Trophoblast cell (in vitro differentiated cells and primary cell): ENCODE results near the gene FAM90A26.
"Not testable (repeated sequence)": the region's sequence is repeated elsewhere in the genome, so short reads cannot be mapped to it uniquely, and the experiment has no call there.

ENCODE experiments used
- DNase-seq, 2 donors: peaks; one replicate each; pipeline ENCODE4 v3.0.0-alpha.2; 2016
- H2AFZ ChIP-seq: 2 replicates; pipeline ENCODE4 v1.6.1; 2013; ENCODE audit warnings: low read length, moderate library complexity, mild to moderate bottlenecking; ENCODE audit not compliant: insufficient read depth, poor library complexity
- H2AK5ac ChIP-seq: 2 replicates; pipeline ENCODE4 v1.6.1; 2013; ENCODE audit warnings: mild to moderate bottlenecking, low read length
- H2BK120ac ChIP-seq: 2 replicates; pipeline ENCODE4 v1.6.1; 2013; ENCODE audit warnings: low read length, mild to moderate bottlenecking, moderate library complexity; ENCODE audit not compliant: insufficient read depth, poor library complexity
- H2BK12ac ChIP-seq: 2 replicates; pipeline ENCODE4 v1.6.1; 2013; ENCODE audit warnings: mild to moderate bottlenecking, low read length, moderate library complexity
- H2BK5ac ChIP-seq: 2 replicates; pipeline ENCODE4 v1.6.1; 2013; ENCODE audit warnings: low read length, low read depth, moderate library complexity, mild to moderate bottlenecking; ENCODE audit not compliant: poor library complexity
- H3K14ac ChIP-seq: 2 replicates; pipeline ENCODE4 v1.6.1; 2013; ENCODE audit warnings: mild to moderate bottlenecking, low read length
- H3K18ac ChIP-seq: 2 replicates; pipeline ENCODE4 v1.6.1; 2013; ENCODE audit warnings: mild to moderate bottlenecking, low read length
- H3K23ac ChIP-seq: 2 replicates; pipeline ENCODE4 v1.6.1; 2013; ENCODE audit warnings: low read length
- H3K27ac ChIP-seq: 2 replicates; pipeline ENCODE4 v1.5.1; 2013; ENCODE audit warnings: low read depth, mild to moderate bottlenecking, inconsistent platforms, low read length, moderate library complexity
- H3K27me3 ChIP-seq: 2 replicates; pipeline ENCODE4 v1.6.1; 2013; ENCODE audit warnings: inconsistent platforms, mild to moderate bottlenecking, low read length, moderate library complexity; ENCODE audit not compliant: insufficient read depth
- H3K36me3 ChIP-seq, 2 experiments: 1 replicate in 1 of 2; 2 replicates in 1 of 2; pipeline ENCODE4 v1.6.1; 2013; ENCODE audit warnings: low read length in 2 of 2, mild to moderate bottlenecking in 2 of 2, moderate library complexity in 1 of 2; ENCODE audit not compliant: insufficient read depth in 2 of 2, control insufficient read depth in 1 of 2
- H3K4ac ChIP-seq: 2 replicates; pipeline ENCODE4 v1.6.1; 2013; ENCODE audit warnings: low read depth, mild to moderate bottlenecking, low read length, moderate library complexity
- H3K4me1 ChIP-seq, 2 experiments: 1 replicate in 1 of 2; 2 replicates in 1 of 2; pipeline ENCODE4 v1.6.1; 2013; ENCODE audit warnings: low read length in 2 of 2, mild to moderate bottlenecking in 2 of 2, moderate library complexity in 1 of 2; ENCODE audit not compliant: insufficient read depth in 2 of 2, control insufficient read depth in 1 of 2
- H3K4me2 ChIP-seq: 2 replicates; pipeline ENCODE4 v1.6.1; 2013; ENCODE audit warnings: inconsistent platforms, mild to moderate bottlenecking, low read length, moderate library complexity
- H3K4me3 ChIP-seq: 2 replicates; pipeline ENCODE4 v1.5.1; 2013; ENCODE audit warnings: mild to moderate bottlenecking, low read depth, low read length, inconsistent platforms
- H3K79me1 ChIP-seq: one replicate; pipeline ENCODE4 v1.6.1; 2013; ENCODE audit warnings: low read length
- H3K79me2 ChIP-seq: 2 replicates; pipeline ENCODE4 v1.6.1; 2013; ENCODE audit warnings: low read length, mild to moderate bottlenecking; ENCODE audit not compliant: control insufficient read depth, insufficient read depth, poor library complexity
- H3K9ac ChIP-seq: 2 replicates; pipeline ENCODE4 v1.6.1; 2013; ENCODE audit warnings: mild to moderate bottlenecking, low read length
- H3K9me3 ChIP-seq: 2 replicates; pipeline ENCODE4 v1.6.1; 2013; ENCODE audit warnings: low read depth, mild to moderate bottlenecking, control low read depth, inconsistent platforms, low read length; ENCODE audit not compliant: insufficient read depth
- H4K12ac ChIP-seq: 2 replicates; pipeline ENCODE4 v1.6.1; 2013; ENCODE audit warnings: low read depth, mild to moderate bottlenecking, low read length, moderate library complexity
- H4K8ac ChIP-seq: 2 replicates; pipeline ENCODE4 v1.6.1; 2013; ENCODE audit warnings: low read depth, mild to moderate bottlenecking, low read length, moderate library complexity
- H4K91ac ChIP-seq: one replicate; pipeline ENCODE4 v1.6.1; 2013; ENCODE audit warnings: low read depth, mild to moderate bottlenecking, low read length, moderate library complexity
- WGBS: extraction: QIAGEN DNeasy Blood & Tissue Kit; methylation state at CpG from one replicate; pipeline ENCODE4 v1.1.7; 2013; ENCODE audit warnings: missing lambda C conversion rate; ENCODE audit not compliant: insufficient read length, insufficient coverage; ENCODE audit errors: extremely low coverage; 5-methylcytosine and 5-hydroxymethylcytosine counted together

FAM90A26 gene

GRCh38 chr4:9160046-9160445, 10.2 kb upstream of the FAM90A26 start:
- H3K36me3 ChIP-seq, H3K4me2 ChIP-seq, H3K9ac ChIP-seq, H2BK120ac ChIP-seq, H3K27ac ChIP-seq, H2BK12ac ChIP-seq, DNase-seq, H3K79me1 ChIP-seq, H3K4ac ChIP-seq, H4K91ac ChIP-seq, H3K4me3 ChIP-seq, H3K9me3 ChIP-seq, H2AK5ac ChIP-seq, H3K23ac ChIP-seq, H3K18ac ChIP-seq, H3K14ac ChIP-seq, H3K79me2 ChIP-seq, H3K4me1 ChIP-seq, H4K8ac ChIP-seq, H4K12ac ChIP-seq, H2BK5ac ChIP-seq, H3K27me3 ChIP-seq, H2AFZ ChIP-seq: not testable (repeated sequence)
- WGBS, result no CpG with 5 or more reads among the region's 6 CpGs

GRCh38 chr4:9165990-9166389, 4.2 kb upstream of the FAM90A26 start:
- H3K4me2 ChIP-seq, H3K36me3 ChIP-seq, H3K9ac ChIP-seq, H4K12ac ChIP-seq, H3K9me3 ChIP-seq, H2BK5ac ChIP-seq, H2BK12ac ChIP-seq, H3K18ac ChIP-seq, H3K14ac ChIP-seq, H3K23ac ChIP-seq, H3K79me2 ChIP-seq, H4K8ac ChIP-seq, H3K4ac ChIP-seq, H2BK120ac ChIP-seq, H2AFZ ChIP-seq, H2AK5ac ChIP-seq, H3K4me1 ChIP-seq, H3K79me1 ChIP-seq, H3K27ac ChIP-seq, H3K4me3 ChIP-seq, H4K91ac ChIP-seq, DNase-seq, H3K27me3 ChIP-seq: not testable (repeated sequence)
- WGBS, result no CpG with 5 or more reads among the region's 8 CpGs

GRCh38 chr4:9210357-9210756, 40.1 kb downstream of the FAM90A26 start, which contains the start of gene USP17L10:
USP17L10 (plus strand) TSS chr4:9210657; CDS start chr4:9210657, 0 bp downstream.
- H3K4ac ChIP-seq, result not testable (repeated sequence)

GRCh38 chr4:9214701-9215100, 44.5 kb downstream of the FAM90A26 start:
- H3K18ac ChIP-seq, H3K9ac ChIP-seq, H2BK120ac ChIP-seq, H2BK5ac ChIP-seq, H3K4me3 ChIP-seq, H2AK5ac ChIP-seq, H4K12ac ChIP-seq, H3K4me2 ChIP-seq, H3K23ac ChIP-seq, H4K91ac ChIP-seq, H3K4ac ChIP-seq, H3K36me3 ChIP-seq, H4K8ac ChIP-seq, H3K79me2 ChIP-seq, H3K27ac ChIP-seq, H3K9me3 ChIP-seq, H3K79me1 ChIP-seq, DNase-seq, H2BK12ac ChIP-seq, H3K27me3 ChIP-seq, H3K4me1 ChIP-seq, H3K14ac ChIP-seq, H2AFZ ChIP-seq: not testable (repeated sequence)
- WGBS, result no CpG with 5 or more reads among the region's 14 CpGs

More at GRCh38 chr4:9210357-9210756, 40.1 kb downstream of the FAM90A26 start, which contains the start of gene USP17L10:
- not testable (repeated sequence) for H3K79me1 ChIP-seq, H3K23ac ChIP-seq, H2AK5ac ChIP-seq, H4K91ac ChIP-seq, H2BK12ac ChIP-seq, H3K79me2 ChIP-seq, DNase-seq, H2BK120ac ChIP-seq, H3K18ac ChIP-seq, H3K27ac ChIP-seq, H3K4me3 ChIP-seq, H3K4me1 ChIP-seq, H4K12ac ChIP-seq, H2BK5ac ChIP-seq, H3K9me3 ChIP-seq, H3K14ac ChIP-seq, H3K9ac ChIP-seq, H3K27me3 ChIP-seq, H4K8ac ChIP-seq, H2AFZ ChIP-seq, H3K36me3 ChIP-seq, H3K4me2 ChIP-seq
- no CpG with 5 or more reads among the region's 13 CpGs for WGBS
